Measurements from ENCODE around the gene B4GALNT3. TPM values are rescaled to one million over a fixed set of nuclear protein-coding genes. Genes with fewer than 3 reads are reported as not detected.

The B4GALNT3 gene
- total RNA-seq, 1 experiment from 2014 or later, result 2.3 TPM

- H3K9me3 ChIP-seq (ENCODE audit: control insufficient read depth, insufficient read depth, low read depth, low read length), result no peaks in the 10 kb centered on the region
- in situ Hi-C loops (cut with HindIII; ENCODE audit: low pct_unique_long_range_greater_than_20kb, low sequenced_read_pairs), result no loop called here
- TF ChIP-seq CTCF (IDR thresholded peaks at IDR 0.05), result peak; percentile 33; the same call in 1 of the 2 replicates
- TF ChIP-seq POLR2AphosphoS5 (IDR thresholded peaks at IDR 0.05; ENCODE audit: low read depth, low read length), result no peak
- ChIA-PET CTCF (interaction anchor here (0.6 to 1.0 kb wide), 3 partner anchors 11 to 103 kb away, joined by 3 to 7 read pairs (median 6); no protein-coding TSS in a partner anchor), POLR2A (no interaction called here)
- no peak overlapping the region for H3K27ac ChIP-seq (ENCODE audit: low read length)
- BruUV-seq (replicated peaks), result no TSS peak
- H3K4me3 ChIP-seq (ENCODE audit: low read depth in 2 of 2, low read length in 2 of 2), result no peak overlapping the region
- DNase-seq (ENCODE audit: low read depth, low spot score) (no peak), ATAC-seq (no peak)
- H3K36me3 ChIP-seq (ENCODE audit: control insufficient read depth, insufficient read depth, low read length), result no peaks in the 10 kb centered on the region
- no peaks in the 10 kb centered on the region for H3K4me1 ChIP-seq (ENCODE audit: control insufficient read depth, insufficient read depth, low read length)
- H3K27me3 ChIP-seq (ENCODE audit: control insufficient read depth, insufficient read depth, low read length), result peaks cover under 1% of the 10 kb centered on the region; the same call in 1 of the 2 replicates
- intact Hi-C loops (cut with micrococcal nuclease; ENCODE audit: unreplicated experiment), result loop anchor here (5.0 kb wide), 1 partner anchor 95 kb away; no protein-coding TSS in a partner anchor
Measured at GRCh38 chr12:452667-453210, 7.0 kb upstream of the B4GALNT3 start.

- DNase-seq (ENCODE audit: low read depth, low spot score) (no peak), ATAC-seq (peak; percentile 24; the same call in 1 of the 2 replicates)
- Histone ChIP-seq H3K27ac (ENCODE audit: low read length) (no peak overlapping the region), H3K27me3 (ENCODE audit: control insufficient read depth, insufficient read depth, low read length) (peaks cover 10% of the 10 kb centered on the region), H3K4me3 (ENCODE audit: low read depth in 2 of 2, low read length in 2 of 2) (no peak overlapping the region), H3K4me1 (ENCODE audit: control insufficient read depth, insufficient read depth, low read length) (no peaks in the 10 kb centered on the region; the same call in 1 of the 2 replicates), H3K9me3 (ENCODE audit: control insufficient read depth, insufficient read depth, low read depth, low read length) (no peaks in the 10 kb centered on the region), H3K36me3 (ENCODE audit: control insufficient read depth, insufficient read depth, low read length) (no peaks in the 10 kb centered on the region)
- BruUV-seq (replicated peaks), result no TSS peak
- POLR2A ChIA-PET, result no interaction called here
- in situ Hi-C loops (cut with HindIII; ENCODE audit: low pct_unique_long_range_greater_than_20kb, low sequenced_read_pairs), result no loop called here
- intact Hi-C loops (cut with micrococcal nuclease; ENCODE audit: unreplicated experiment), result loop anchor here (5.0 kb wide), 1 partner anchor 92 kb away; no protein-coding TSS in a partner anchor
- CTCF ChIA-PET, result no interaction called here
- TF ChIP-seq POLR2AphosphoS5 (IDR thresholded peaks at IDR 0.05; ENCODE audit: low read depth, low read length) (no peak), TCF7L2 (IDR thresholded peaks at IDR 0.05; ENCODE audit: low read depth, low read length) (no peak), REST (IDR thresholded peaks at IDR 0.05; ENCODE audit: insufficient read depth in 1 of 2, low read depth in 2 of 2, low read length in 1 of 2) (no peak), SIN3A (IDR thresholded peaks at IDR 0.05; ENCODE audit: borderline replicate concordance, insufficient read depth, low read depth, low read length) (no peak), CTCF (IDR thresholded peaks at IDR 0.05) (no peak)
Measured at GRCh38 chr12:454833-455232, 4.9 kb upstream of the B4GALNT3 start.
